GM23248 (cell line): Measurements from ENCODE around the gene RXRA. TPM values are rescaled to one million over a fixed set of nuclear protein-coding genes. Genes with fewer than 3 reads are reported as not detected.

ENCODE experiments used
- DNase-seq: peaks from one replicate; pipeline ENCODE4 v3.0.0-alpha.2; 2015
- H2AFZ ChIP-seq: fragments of 200-600 bp; sonication (generic); 2 replicates; pipeline ENCODE4 v1.6.1; 2016; ENCODE audit warnings: antibody characterized with exemption
- H3F3A ChIP-seq: fragments of 200-600 bp; sonication (generic); 2 replicates; pipeline ENCODE4 v1.6.1; 2016; ENCODE audit warnings: mild to moderate bottlenecking, antibody characterized with exemption, mixed run types; ENCODE audit not compliant: insufficient read depth
- H3K27ac ChIP-seq: fragments of 200-600 bp; sonication (generic); 2 replicates; pipeline ENCODE4 v1.5.1; 2016; ENCODE audit warnings: mild to moderate bottlenecking
- H3K27me3 ChIP-seq: fragments of 200-600 bp; sonication (generic); replicated peaks from 2 replicates; pipeline ENCODE4 v1.6.1; 2016; ENCODE audit warnings: mild to moderate bottlenecking; ENCODE audit not compliant: insufficient read depth
- H3K36me3 ChIP-seq: fragments of 200-600 bp; sonication (generic); 2 replicates; pipeline ENCODE4 v1.6.1; 2016; ENCODE audit warnings: low read depth, mild to moderate bottlenecking
- H3K4me1 ChIP-seq: fragments of 200-600 bp; sonication (generic); 2 replicates; pipeline ENCODE4 v1.6.1; 2016; ENCODE audit warnings: mild to moderate bottlenecking; ENCODE audit not compliant: insufficient read depth
- H3K4me2 ChIP-seq: fragments of 200-600 bp; sonication (generic); one replicate; pipeline ENCODE4 v1.6.1; 2016; ENCODE audit warnings: mild to moderate bottlenecking; ENCODE audit not compliant: unreplicated experiment
- H3K4me3 ChIP-seq: fragments of 200-600 bp; sonication (generic); 2 replicates; pipeline ENCODE4 v1.5.1; 2016; ENCODE audit warnings: mild to moderate bottlenecking
- H3K79me2 ChIP-seq: fragments of 200-600 bp; sonication (generic); 2 replicates; pipeline ENCODE4 v1.6.1; 2016; ENCODE audit warnings: mild to moderate bottlenecking; ENCODE audit not compliant: insufficient read depth
- H3K9ac ChIP-seq: fragments of 200-600 bp; sonication (generic); 2 replicates; pipeline ENCODE4 v1.6.1; 2016; ENCODE audit warnings: mild to moderate bottlenecking
- H3K9me2 ChIP-seq: fragments of 200-600 bp; sonication (generic); 2 replicates; pipeline ENCODE4 v1.6.1; 2016; ENCODE audit warnings: mixed run types, mild to moderate bottlenecking, moderate library complexity; ENCODE audit not compliant: insufficient read depth
- H3K9me3 ChIP-seq: fragments of 200-600 bp; sonication (generic); one replicate; pipeline ENCODE4 v1.6.1; 2017; ENCODE audit warnings: low read depth
- H4K20me1 ChIP-seq: fragments of 200-600 bp; sonication (generic); 2 replicates; pipeline ENCODE4 v1.6.0; 2016; ENCODE audit not compliant: insufficient read depth
- EZH2 ChIP-seq: fragments of 200-600 bp; sonication (generic); IDR thresholded peaks from 2 replicates; pipeline ENCODE4 v1.6.1; 2018; ENCODE audit warnings: antibody characterized with exemption, mild to moderate bottlenecking; ENCODE audit not compliant: insufficient read depth, poor library complexity, severe bottlenecking
- EZH2phosphoT487 ChIP-seq: fragments of 200-600 bp; sonication (generic); IDR thresholded peaks from 2 replicates; pipeline ENCODE4 v1.6.1; 2018; ENCODE audit warnings: antibody characterized with exemption, moderate library complexity, mild to moderate bottlenecking, low read depth; ENCODE audit not compliant: insufficient read depth
- WGBS, 2 experiments: methylation state at CpG; one replicate each; pipeline ENCODE4 v1.1.6; 2015 to 2017; ENCODE audit warnings: low lambda C conversion rate in 2 of 2, low coverage in 1 of 2; ENCODE audit errors: missing lambda C conversion rate in 2 of 2; 5-methylcytosine and 5-hydroxymethylcytosine counted together
- in situ Hi-C: fragments of 300-500 bp; cut with MboI; formaldehyde crosslinking; loops from 2 replicates; pipeline ENCODE4 v1.15.0; 2020
- polyA plus RNA-seq: library from polyadenylated mRNA; unstranded; fragments of >200 nt; fragmentation: Nextera tagmentation; extraction: Ambion mirVana; gene quantifications from 2 replicates; pipeline ENCODE4 v1.2.1, GENCODE V29; 2016
- total RNA-seq: library from RNA; depleted of rRNA; stranded (reverse); fragments of >200 nt; shearing (Covaris generic); gene quantifications from 2 replicates; pipeline ENCODE4 v1.2.3, GENCODE V29; 2014

RXRA gene
- total and polyA plus RNA-seq, 2 experiments from 2014 or later, result 3.9 to 34.8 TPM

- Histone ChIP-seq H2AFZ (no peak overlapping the region), H3K4me2 (no peak overlapping the region), H3K4me1 (peaks cover 35% of the 10 kb centered on the region), H3K9me3 (no peaks in the 10 kb centered on the region), H3K27me3 (no peaks in the 10 kb centered on the region), H4K20me1 (no peaks in the 10 kb centered on the region), H3K9me2 (no peaks in the 10 kb centered on the region), H3K9ac (no peak overlapping the region), H3F3A (peaks cover 29% of the 10 kb centered on the region), H3K4me3 (no peak overlapping the region), H3K79me2 (no peaks in the 10 kb centered on the region), H3K27ac (no peak overlapping the region), H3K36me3 (no peaks in the 10 kb centered on the region)
- no peak for TF ChIP-seq EZH2
- no peak for TF ChIP-seq EZH2phosphoT487
- in situ Hi-C loops, result no loop called here
- 77 to 81% methylated on average over 10 of the region's 10 CpGs for WGBS, 2 experiments
- no peak for DNase-seq
These were observed 4.7 kb upstream of the RXRA start for GRCh38 chr9:134321531-134321930.

- Histone ChIP-seq H3K27ac (no peak overlapping the region), H3K27me3 (no peaks in the 10 kb centered on the region), H2AFZ (no peak overlapping the region), H4K20me1 (no peaks in the 10 kb centered on the region), H3K4me2 (no peak overlapping the region), H3K9me3 (no peaks in the 10 kb centered on the region), H3K9me2 (no peaks in the 10 kb centered on the region), H3K79me2 (peaks cover 3% of the 10 kb centered on the region), H3K4me3 (no peak overlapping the region), H3K36me3 (no peaks in the 10 kb centered on the region), H3F3A (peaks cover 22% of the 10 kb centered on the region), H3K4me1 (peaks cover 29% of the 10 kb centered on the region), H3K9ac (no peak overlapping the region)
- in situ Hi-C loops, result no loop called here
- TF ChIP-seq EZH2 (no peak), EZH2phosphoT487 (no peak)
- WGBS, 2 experiments, result 92 to 95% methylated on average over 19 of the region's 19 CpGs
- DNase-seq, result no peak
These were observed 4.1 kb upstream of the RXRA start for GRCh38 chr9:134321946-134322741.

- Histone ChIP-seq H3K27ac (no peak overlapping the region), H2AFZ (no peak overlapping the region), H3K4me1 (peaks cover 23% of the 10 kb centered on the region), H3K4me2 (no peak overlapping the region), H3K79me2 (peaks cover 10% of the 10 kb centered on the region), H3K4me3 (no peak overlapping the region), H3K9me2 (no peaks in the 10 kb centered on the region), H3K27me3 (no peaks in the 10 kb centered on the region), H3K36me3 (no peaks in the 10 kb centered on the region), H3K9ac (no peak overlapping the region), H3F3A (peaks cover 18% of the 10 kb centered on the region; the same call in 1 of the 2 replicates), H3K9me3 (no peaks in the 10 kb centered on the region), H4K20me1 (no peaks in the 10 kb centered on the region)
- TF ChIP-seq EZH2 (no peak), EZH2phosphoT487 (no peak)
- in situ Hi-C loops, result no loop called here
- no peak for DNase-seq
- WGBS, 2 experiments, result 80 to 83% methylated on average over 7 of the region's 7 CpGs
These were observed 3.4 kb upstream of the RXRA start for GRCh38 chr9:134322781-134323241.

DNA sequence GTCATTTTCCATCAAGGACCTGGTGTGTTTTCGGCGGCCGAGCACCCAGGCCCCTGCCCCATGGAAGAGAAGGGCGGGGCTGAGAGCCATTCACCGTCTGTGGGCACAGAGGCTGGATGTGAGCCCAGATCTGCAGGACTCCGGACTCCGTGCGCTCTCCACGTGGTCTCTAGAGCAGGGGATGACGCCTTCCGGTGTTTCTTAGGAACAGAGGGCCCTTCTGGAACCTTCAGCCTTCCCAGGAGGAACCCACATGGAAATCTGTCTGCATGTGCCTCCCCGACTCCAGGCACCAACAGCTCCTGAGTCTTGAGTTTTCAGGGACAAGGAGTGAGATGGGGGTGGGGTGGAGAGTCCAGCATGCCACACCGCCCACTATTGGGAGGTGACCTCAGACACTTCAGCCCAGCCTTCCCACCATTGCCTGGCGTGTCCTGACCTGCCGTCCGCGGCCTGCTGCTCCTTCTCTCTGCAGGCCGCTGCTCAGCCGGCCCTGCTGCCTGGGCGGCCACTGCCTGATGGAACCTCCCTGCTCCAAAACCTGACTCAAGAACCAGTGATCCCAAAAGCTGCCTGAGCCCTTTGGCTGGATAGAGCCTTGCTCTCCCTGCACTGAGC lies 2.4 kb upstream of the RXRA start:
- Histone ChIP-seq H3K9me2 (no peaks in the 10 kb centered on the region), H3K4me3 (no peak overlapping the region), H2AFZ (peak overlapping the region; percentile 41), H3K79me2 (peaks cover 20% of the 10 kb centered on the region), H3F3A (peaks cover 10% of the 10 kb centered on the region; the same call in 1 of the 2 replicates), H3K4me1 (peaks cover 14% of the 10 kb centered on the region), H3K9me3 (no peaks in the 10 kb centered on the region), H3K27me3 (no peaks in the 10 kb centered on the region), H3K27ac (peak overlapping the region; percentile 25), H3K36me3 (no peaks in the 10 kb centered on the region), H3K9ac (no peak overlapping the region), H4K20me1 (no peaks in the 10 kb centered on the region), H3K4me2 (no peak overlapping the region)
- DNase-seq, result peak; percentile 73
- in situ Hi-C loops, result no loop called here
- WGBS, 2 experiments, result 56 to 61% methylated on average over 20 of the region's 20 CpGs
- TF ChIP-seq EZH2, result no peak
- TF ChIP-seq EZH2phosphoT487, result no peak
